ENCODE data around the gene IL3.

GRCh38 chr5:132072528-132072927 lies 12.1 kb downstream of the IL3 start:
- TF ChIP-seq CTCF (IDR thresholded peaks at IDR 0.05; ENCODE audit: insufficient read depth, low read depth, low read length), result no peak
- no peak for TF ChIP-seq EZH2 (IDR thresholded peaks at IDR 0.05; ENCODE audit: insufficient read depth, low read length)
